GM12878 (cell line): ENCODE measurements around the gene NFATC3. TPM values are rescaled to one million over a fixed set of nuclear protein-coding genes. Genes with fewer than 3 reads are reported as not detected.

Experiments used
- CHD1 ChIP-seq: IDR thresholded peaks from 2 replicates; pipeline ENCODE4 v1.6.1; 2012; ENCODE audit warnings: low read depth, low read length, improper control_type of control experiment
- CHD2 ChIP-seq: IDR thresholded peaks from 2 replicates; pipeline ENCODE4 v1.6.1; 2011; ENCODE audit warnings: low read depth, low read length, improper control_type of control experiment, borderline replicate concordance
- E2F8 ChIP-seq: fragments of 450-650 bp; IDR thresholded peaks from 2 replicates; pipeline ENCODE4 v1.6.1; 2018; ENCODE audit warnings: mild to moderate bottlenecking, low read depth, moderate library complexity; ENCODE audit not compliant: partially characterized antibody
- ETV6 ChIP-seq, 2 experiments: fragments of 450-650 bp in 1 of 2; IDR thresholded peaks in 1 of 2; conservative IDR thresholded peaks in 1 of 2; 2 replicates each; pipeline ENCODE4 v1.6.1; 2014; ENCODE audit warnings: antibody characterized with exemption in 1 of 2, borderline replicate concordance in 1 of 2, low read depth in 1 of 2, mild to moderate bottlenecking in 1 of 2, moderate library complexity in 1 of 2
- GABPA ChIP-seq: IDR thresholded peaks from 2 replicates; pipeline ENCODE4 v1.6.1; 2014; ENCODE audit warnings: antibody characterized with exemption, low read depth, mild to moderate bottlenecking, inconsistent platforms
- HDGF ChIP-seq: fragments of 450-650 bp; IDR thresholded peaks from 2 replicates; pipeline ENCODE4 v1.6.1; 2016; ENCODE audit warnings: antibody characterized with exemption
- MEF2A ChIP-seq: IDR thresholded peaks from 2 replicates; pipeline ENCODE4 v1.6.1; 2011; ENCODE audit warnings: low read depth, mild to moderate bottlenecking, low read length, moderate library complexity; ENCODE audit not compliant: insufficient read depth
- MTA2 ChIP-seq: fragments of 450-650 bp; IDR thresholded peaks from 2 replicates; pipeline ENCODE4 v1.6.1; 2016; ENCODE audit warnings: low read depth, mild to moderate bottlenecking, moderate library complexity
- MXI1 ChIP-seq: fragments of 150-350 bp; IDR thresholded peaks from 2 replicates; pipeline ENCODE4 v1.6.1; 2011; ENCODE audit warnings: low read depth, mild to moderate bottlenecking, inconsistent platforms, low read length, improper control_type of control experiment
- NFIC ChIP-seq: IDR thresholded peaks from 2 replicates; pipeline ENCODE4 v1.6.1; 2012; ENCODE audit warnings: low read depth, mild to moderate bottlenecking, inconsistent platforms, low read length, moderate library complexity
- PAX8 ChIP-seq: fragments of 450-650 bp; IDR thresholded peaks from 2 replicates; pipeline ENCODE4 v1.6.1; 2017; ENCODE audit warnings: mild to moderate bottlenecking, moderate library complexity
- SIN3A ChIP-seq: IDR thresholded peaks from 2 replicates; pipeline ENCODE4 v1.6.1; 2012; ENCODE audit warnings: low read depth, low read length, improper control_type of control experiment
- SMAD1 ChIP-seq: fragments of 450-650 bp; IDR thresholded peaks from 2 replicates; pipeline ENCODE4 v1.6.1; 2018; ENCODE audit warnings: mild to moderate bottlenecking, low read depth; ENCODE audit not compliant: partially characterized antibody
- STAT3 ChIP-seq: IDR thresholded peaks from 2 replicates; pipeline ENCODE4 v1.6.1; 2011; ENCODE audit warnings: low read depth, low read length, improper control_type of control experiment
- TCF7 ChIP-seq: IDR thresholded peaks from 2 replicates; pipeline ENCODE4 v1.6.1; 2014; ENCODE audit warnings: antibody characterized with exemption, borderline replicate concordance
- YY1 ChIP-seq: IDR thresholded peaks from 2 replicates; pipeline ENCODE4 v1.6.1; 2011; ENCODE audit warnings: low read depth, mild to moderate bottlenecking, low read length
- ZBED1 ChIP-seq: IDR thresholded peaks from 2 replicates; pipeline ENCODE4 v1.6.1; 2016; ENCODE audit warnings: borderline replicate concordance
- polyA plus RNA-seq, 11 experiments: library from polyadenylated mRNA; depleted of rRNA in 4 of 11; unstranded in 6 of 11; stranded (reverse) in 5 of 11; fragments of >200 nt; fragmentation: Nextera tagmentation in 4 of 11; fragmentation: Illumina TruSeq in 1 of 11; extraction: Ambion mirVana in 4 of 11; extraction: Trizol in 1 of 11; gene quantifications; 1 replicate in 1 of 11; 2 replicates in 10 of 11; pipeline versions ENCODE4 v1.2.1 to v1.2.3, GENCODE V29; 2011 to 2016; ENCODE audit warnings: inconsistent platforms in 2 of 11, missing spikeins in 2 of 11, low read depth in 1 of 11
- total RNA-seq, 4 experiments: library from RNA; depleted of rRNA in 3 of 4; stranded (reverse); fragments of >200 nt in 3 of 4; fragmentation: Illumina TruSeq in 1 of 4; extraction: Trizol in 1 of 4; gene quantifications; 2 replicates each; pipeline versions ENCODE4 v1.2.1 to v1.2.3, GENCODE V29; 2013 to 2021
- TF ChIP-seq, protein P1 (sequence below): IDR thresholded peaks from 2 replicates; pipeline ENCODE4 v1.6.1; 2012; ENCODE audit warnings: improper control_type of control experiment, low read depth, low read length; ENCODE audit not compliant: insufficient replicate concordance
- TF ChIP-seq, protein P2 (sequence below): fragments of 450-650 bp; formaldehyde crosslinking; IDR thresholded peaks from 2 replicates; pipeline ENCODE4 v1.5.0; 2022; ENCODE audit warnings: mild to moderate bottlenecking, missing genetic modification characterization

The NFATC3 gene
- total and polyA plus RNA-seq, 10 of the 15 experiments (the other 5 are each of a cell fraction or from before 2014, with no cell fraction given): 4.2 to 37.6 (median 24.9) TPM

GRCh38 chr16:68275611-68276191 is 190.5 kb downstream of the NFATC3 start (continued):
- no peak for TF ChIP-seq MEF2A
- no peak for TF ChIP-seq HDGF
- peak; percentile 81; the same call in 1 of the 2 replicates for TF ChIP-seq MTA2
- TF ChIP-seq E2F8: peak; percentile 17
- TF ChIP-seq CHD2: no peak
- no peak for TF ChIP-seq SMAD1
- no peak for TF ChIP-seq STAT3
- TF ChIP-seq ETV6 (conservative IDR thresholded peaks at IDR 0.05 in 1 of 2, IDR thresholded peaks at IDR 0.05 in 1 of 2; ENCODE audit: borderline replicate concordance in 1 of 2, low read depth in 1 of 2): 0 out of 4 replicates have a peak, but pooled peaks of 1 of the 2 experiments have one; percentile 18
- TF ChIP-seq, protein P1, sequence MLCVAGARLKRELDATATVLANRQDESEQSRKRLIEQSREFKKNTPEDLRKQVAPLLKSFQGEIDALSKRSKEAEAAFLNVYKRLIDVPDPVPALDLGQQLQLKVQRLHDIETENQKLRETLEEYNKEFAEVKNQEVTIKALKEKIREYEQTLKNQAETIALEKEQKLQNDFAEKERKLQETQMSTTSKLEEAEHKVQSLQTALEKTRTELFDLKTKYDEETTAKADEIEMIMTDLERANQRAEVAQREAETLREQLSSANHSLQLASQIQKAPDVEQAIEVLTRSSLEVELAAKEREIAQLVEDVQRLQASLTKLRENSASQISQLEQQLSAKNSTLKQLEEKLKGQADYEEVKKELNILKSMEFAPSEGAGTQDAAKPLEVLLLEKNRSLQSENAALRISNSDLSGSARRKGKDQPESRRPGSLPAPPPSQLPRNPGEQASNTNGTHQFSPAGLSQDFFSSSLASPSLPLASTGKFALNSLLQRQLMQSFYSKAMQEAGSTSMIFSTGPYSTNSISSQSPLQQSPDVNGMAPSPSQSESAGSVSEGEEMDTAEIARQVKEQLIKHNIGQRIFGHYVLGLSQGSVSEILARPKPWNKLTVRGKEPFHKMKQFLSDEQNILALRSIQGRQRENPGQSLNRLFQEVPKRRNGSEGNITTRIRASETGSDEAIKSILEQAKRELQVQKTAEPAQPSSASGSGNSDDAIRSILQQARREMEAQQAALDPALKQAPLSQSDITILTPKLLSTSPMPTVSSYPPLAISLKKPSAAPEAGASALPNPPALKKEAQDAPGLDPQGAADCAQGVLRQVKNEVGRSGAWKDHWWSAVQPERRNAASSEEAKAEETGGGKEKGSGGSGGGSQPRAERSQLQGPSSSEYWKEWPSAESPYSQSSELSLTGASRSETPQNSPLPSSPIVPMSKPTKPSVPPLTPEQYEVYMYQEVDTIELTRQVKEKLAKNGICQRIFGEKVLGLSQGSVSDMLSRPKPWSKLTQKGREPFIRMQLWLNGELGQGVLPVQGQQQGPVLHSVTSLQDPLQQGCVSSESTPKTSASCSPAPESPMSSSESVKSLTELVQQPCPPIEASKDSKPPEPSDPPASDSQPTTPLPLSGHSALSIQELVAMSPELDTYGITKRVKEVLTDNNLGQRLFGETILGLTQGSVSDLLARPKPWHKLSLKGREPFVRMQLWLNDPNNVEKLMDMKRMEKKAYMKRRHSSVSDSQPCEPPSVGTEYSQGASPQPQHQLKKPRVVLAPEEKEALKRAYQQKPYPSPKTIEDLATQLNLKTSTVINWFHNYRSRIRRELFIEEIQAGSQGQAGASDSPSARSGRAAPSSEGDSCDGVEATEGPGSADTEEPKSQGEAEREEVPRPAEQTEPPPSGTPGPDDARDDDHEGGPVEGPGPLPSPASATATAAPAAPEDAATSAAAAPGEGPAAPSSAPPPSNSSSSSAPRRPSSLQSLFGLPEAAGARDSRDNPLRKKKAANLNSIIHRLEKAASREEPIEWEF: peak; percentile 53
- TF ChIP-seq SIN3A: peak; percentile 80
- TF ChIP-seq GABPA: no peak
- peak; percentile 93 for TF ChIP-seq PAX8
- peak; percentile 40; the same call in 1 of the 2 replicates for TF ChIP-seq YY1
- TF ChIP-seq MXI1: peak; percentile 97
- TF ChIP-seq NFIC: peak; percentile 89
- peak; percentile 72; the same call in 1 of the 2 replicates for TF ChIP-seq TCF7
- peak; percentile 93; the same call in 1 of the 2 replicates for TF ChIP-seq CHD1
- TF ChIP-seq, protein P2, sequence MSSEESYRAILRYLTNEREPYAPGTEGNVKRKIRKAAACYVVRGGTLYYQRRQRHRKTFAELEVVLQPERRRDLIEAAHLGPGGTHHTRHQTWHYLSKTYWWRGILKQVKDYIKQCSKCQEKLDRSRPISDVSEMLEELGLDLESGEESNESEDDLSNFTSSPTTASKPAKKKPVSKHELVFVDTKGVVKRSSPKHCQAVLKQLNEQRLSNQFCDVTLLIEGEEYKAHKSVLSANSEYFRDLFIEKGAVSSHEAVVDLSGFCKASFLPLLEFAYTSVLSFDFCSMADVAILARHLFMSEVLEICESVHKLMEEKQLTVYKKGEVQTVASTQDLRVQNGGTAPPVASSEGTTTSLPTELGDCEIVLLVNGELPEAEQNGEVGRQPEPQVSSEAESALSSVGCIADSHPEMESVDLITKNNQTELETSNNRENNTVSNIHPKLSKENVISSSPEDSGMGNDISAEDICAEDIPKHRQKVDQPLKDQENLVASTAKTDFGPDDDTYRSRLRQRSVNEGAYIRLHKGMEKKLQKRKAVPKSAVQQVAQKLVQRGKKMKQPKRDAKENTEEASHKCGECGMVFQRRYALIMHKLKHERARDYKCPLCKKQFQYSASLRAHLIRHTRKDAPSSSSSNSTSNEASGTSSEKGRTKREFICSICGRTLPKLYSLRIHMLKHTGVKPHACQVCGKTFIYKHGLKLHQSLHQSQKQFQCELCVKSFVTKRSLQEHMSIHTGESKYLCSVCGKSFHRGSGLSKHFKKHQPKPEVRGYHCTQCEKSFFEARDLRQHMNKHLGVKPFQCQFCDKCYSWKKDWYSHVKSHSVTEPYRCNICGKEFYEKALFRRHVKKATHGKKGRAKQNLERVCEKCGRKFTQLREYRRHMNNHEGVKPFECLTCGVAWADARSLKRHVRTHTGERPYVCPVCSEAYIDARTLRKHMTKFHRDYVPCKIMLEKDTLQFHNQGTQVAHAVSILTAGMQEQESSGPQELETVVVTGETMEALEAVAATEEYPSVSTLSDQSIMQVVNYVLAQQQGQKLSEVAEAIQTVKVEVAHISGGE (CRISPR knock-in tag): no peak
- peak; percentile 54; the same call in 1 of the 2 replicates for TF ChIP-seq ZBED1
